HCT116 (cell line): ENCODE data around the gene CSNK1E. TPM values are rescaled to one million over a fixed set of nuclear protein-coding genes. Genes with fewer than 3 reads are reported as not detected.

ENCODE experiments used
- ATAC-seq: fragments of 200-7000 bp; cut with Tn5 transposase; 2 replicates; pipeline ENCODE4 v1.9.1; 2020; ENCODE audit warnings: mild to moderate bottlenecking, moderate library complexity
- BruUV-seq: library from RNA; stranded (reverse); fragments of 400-500 nt; replicated peaks from 2 replicates; lab custom pipeline; 2021; lab: Mats Ljungman, UMichigan
- CTCF ChIA-PET: fragments of 300-600 bp; sonication (Branson Sonifier 250); formaldehyde crosslinking; loops from one replicate; lab custom pipeline; 2021; ENCODE audit warnings: antibody characterized with exemption; lab: Charles Lee
- POLR2A ChIA-PET: fragments of 300-600, 350-600 bp; sonication (Branson Sonifier 250); formaldehyde crosslinking; loops from one replicate; lab custom pipeline; 2021; ENCODE audit warnings: antibody characterized with exemption; lab: Charles Lee
- RAD21 ChIA-PET, 2 experiments: fragments of 300-600 bp; sonication (Branson Sonifier 250); formaldehyde crosslinking; loops; one replicate each; lab custom pipeline; 2023; ENCODE audit warnings: low total read pairs in 2 of 2; ENCODE audit not compliant: uncharacterized antibody in 2 of 2, unreplicated experiment in 2 of 2, low non-redundant PET in 1 of 2; lab: Charles Lee
- DNase-seq: peaks from one replicate; pipeline ENCODE4 v3.0.0-alpha.2; 2010; ENCODE audit warnings: low read depth, low spot score
- H2AFZ ChIP-seq: fragments of 200-600 bp; shearing (Covaris generic), sonication (generic); 2 replicates; pipeline ENCODE4 v1.6.1; 2017; ENCODE audit warnings: low read depth, mixed run types, mixed read lengths, antibody characterized with exemption, low read length; ENCODE audit not compliant: poor library complexity, severe bottlenecking
- H3K27ac ChIP-seq: 2 replicates; pipeline ENCODE4 v1.5.1; 2012; ENCODE audit warnings: low read depth, low read length
- H3K27me3 ChIP-seq: fragments of 200-600 bp; sonication (generic); 2 replicates; pipeline ENCODE4 v1.6.1; 2016; ENCODE audit warnings: mixed run types, low read length, mixed read lengths; ENCODE audit not compliant: insufficient read depth
- H3K36me3 ChIP-seq, 2 experiments: fragments of 200-500 bp in 1 of 2; fragments of 200-600 bp in 1 of 2; sonication (Bioruptor generic) in 1 of 2; sonication (generic) in 1 of 2; 2 replicates each; pipeline versions ENCODE4 v1.5.1 to v1.6.1; 2014 to 2016; ENCODE audit warnings: low read length in 2 of 2, inconsistent platforms in 1 of 2, mixed read lengths in 1 of 2, mixed run types in 1 of 2; ENCODE audit not compliant: insufficient read depth in 2 of 2, control insufficient read depth in 1 of 2
- H3K4me1 ChIP-seq, 2 experiments: fragments of 200-600 bp in 1 of 2; sonication (generic) in 1 of 2; 2 replicates each; pipeline versions ENCODE4 v1.5.1 to v1.6.1; 2012 to 2017; ENCODE audit warnings: low read length in 2 of 2, inconsistent platforms in 1 of 2, mild to moderate bottlenecking in 1 of 2, mixed read lengths in 1 of 2, mixed run types in 1 of 2, moderate library complexity in 1 of 2; ENCODE audit not compliant: insufficient read depth in 2 of 2, control insufficient read depth in 1 of 2
- H3K4me2 ChIP-seq: fragments of 200-600 bp; sonication (generic); 2 replicates; pipeline ENCODE4 v1.6.1; 2017; ENCODE audit warnings: mixed run types, low read length, mixed read lengths
- H3K4me3 ChIP-seq, 2 experiments: fragments of 200-600 bp in 1 of 2; sonication (generic) in 1 of 2; replicated peaks in 1 of 2; 2 replicates each; pipeline ENCODE4 v1.5.1; 2011 to 2016; ENCODE audit warnings: low read length in 2 of 2, control low read depth in 1 of 2, low read depth in 1 of 2, mild to moderate bottlenecking in 1 of 2, mixed read lengths in 1 of 2, mixed run types in 1 of 2
- H3K79me2 ChIP-seq: fragments of 200-600 bp; sonication (generic); 2 replicates; pipeline ENCODE4 v1.6.1; 2017; ENCODE audit warnings: mild to moderate bottlenecking, mixed run types, low read length, moderate library complexity, mixed read lengths; ENCODE audit not compliant: insufficient read depth
- H3K9ac ChIP-seq: fragments of 200-600 bp; sonication (generic); 2 replicates; pipeline ENCODE4 v1.6.1; 2016; ENCODE audit warnings: low read length, mixed read lengths
- H3K9me2 ChIP-seq: fragments of 200-600 bp; sonication (generic), shearing (Covaris generic); 2 replicates; pipeline ENCODE4 v1.6.1; 2017; ENCODE audit warnings: mixed run types, mild to moderate bottlenecking, moderate library complexity; ENCODE audit not compliant: insufficient read depth
- H3K9me3 ChIP-seq, 2 experiments: fragments of 200-500 bp in 1 of 2; fragments of 200-600 bp in 1 of 2; sonication (Bioruptor generic) in 1 of 2; sonication (generic) in 1 of 2; 2 replicates each; pipeline ENCODE4 v1.6.1; 2014 to 2017; ENCODE audit warnings: low read length in 2 of 2, mixed read lengths in 2 of 2, inconsistent platforms in 1 of 2, low read depth in 1 of 2, mild to moderate bottlenecking in 1 of 2, mixed run types in 1 of 2, moderate library complexity in 1 of 2; ENCODE audit not compliant: control insufficient read depth in 1 of 2, insufficient read depth in 1 of 2
- H4K20me1 ChIP-seq: fragments of 200-600 bp; sonication (generic), shearing (Covaris generic); 2 replicates; pipeline ENCODE4 v1.6.1; 2017; ENCODE audit warnings: mixed run types, mild to moderate bottlenecking, moderate library complexity; ENCODE audit not compliant: insufficient read depth
- CBX3 ChIP-seq: IDR thresholded peaks from 2 replicates; pipeline ENCODE4 v1.6.1; 2012; ENCODE audit warnings: low read depth
- CEBPB ChIP-seq: IDR thresholded peaks from 2 replicates; pipeline ENCODE4 v1.6.1; 2012; ENCODE audit warnings: low read depth
- EZH2 ChIP-seq: fragments of 200-600 bp; sonication (generic); IDR thresholded peaks from 2 replicates; pipeline ENCODE4 v1.6.1; 2017; ENCODE audit warnings: antibody characterized with exemption, mixed run types
- EZH2phosphoT487 ChIP-seq: fragments of 200-600 bp; IDR thresholded peaks from 2 replicates; pipeline ENCODE4 v1.6.1; 2018; ENCODE audit warnings: antibody characterized with exemption, borderline replicate concordance
- FOSL1 ChIP-seq: IDR thresholded peaks from 2 replicates; pipeline ENCODE4 v1.6.1; 2012; ENCODE audit warnings: low read depth
- JUND ChIP-seq: IDR thresholded peaks from 2 replicates; pipeline ENCODE4 v1.6.1; 2012
- MAX ChIP-seq: IDR thresholded peaks from 2 replicates; pipeline ENCODE4 v1.6.1; 2012
- POLR2A ChIP-seq: IDR thresholded peaks from 2 replicates; pipeline ENCODE4 v1.7.0; 2011; ENCODE audit warnings: borderline replicate concordance; ENCODE audit not compliant: insufficient read depth, insufficient read length; ENCODE audit errors: extremely low read depth
- POLR2AphosphoS5 ChIP-seq: IDR thresholded peaks from 2 replicates; pipeline ENCODE4 v1.6.1; 2011; ENCODE audit warnings: mild to moderate bottlenecking, low read depth, low read length, moderate library complexity
- RAD21 ChIP-seq: IDR thresholded peaks from 2 replicates; pipeline ENCODE4 v1.6.1; 2012; ENCODE audit warnings: low read depth, mild to moderate bottlenecking
- SIN3A ChIP-seq: IDR thresholded peaks from 2 replicates; pipeline ENCODE4 v1.6.1; 2012; ENCODE audit warnings: low read depth
- SRF ChIP-seq: IDR thresholded peaks from 2 replicates; pipeline ENCODE4 v1.6.1; 2012; ENCODE audit warnings: low read depth
- TCF7L2 ChIP-seq: IDR thresholded peaks from 2 replicates; pipeline ENCODE4 v1.7.0; 2011; ENCODE audit warnings: borderline replicate concordance, inconsistent platforms; ENCODE audit not compliant: insufficient read depth, insufficient read length; ENCODE audit errors: extremely low read depth
- ZFX ChIP-seq: fragments of 450-650 bp; IDR thresholded peaks from 2 replicates; pipeline ENCODE4 v1.6.1; 2017
- intact Hi-C: fragments of 100-400 bp; cut with micrococcal nuclease; formaldehyde crosslinking; loops from 2 replicates; pipeline ENCODE4 v1.10.0; 2022
- total RNA-seq: library from RNA; stranded (reverse); gene quantifications from one replicate; pipeline ENCODE4 v1.2.1, GENCODE V29; 2021; ENCODE audit not compliant: unreplicated experiment
- TF ChIP-seq, protein P1 (sequence below): IDR thresholded peaks from 2 replicates; pipeline ENCODE4 v1.6.1; 2011; ENCODE audit warnings: mild to moderate bottlenecking, low read length, moderate library complexity; ENCODE audit not compliant: insufficient replicate concordance; ENCODE audit errors: extremely low read depth
- TF ChIP-seq, protein P2 (sequence below): IDR thresholded peaks from 2 replicates; pipeline ENCODE4 v1.6.1; 2012

CSNK1E gene
- total RNA-seq, 1 experiment from 2014 or later = 190 TPM

DNA sequence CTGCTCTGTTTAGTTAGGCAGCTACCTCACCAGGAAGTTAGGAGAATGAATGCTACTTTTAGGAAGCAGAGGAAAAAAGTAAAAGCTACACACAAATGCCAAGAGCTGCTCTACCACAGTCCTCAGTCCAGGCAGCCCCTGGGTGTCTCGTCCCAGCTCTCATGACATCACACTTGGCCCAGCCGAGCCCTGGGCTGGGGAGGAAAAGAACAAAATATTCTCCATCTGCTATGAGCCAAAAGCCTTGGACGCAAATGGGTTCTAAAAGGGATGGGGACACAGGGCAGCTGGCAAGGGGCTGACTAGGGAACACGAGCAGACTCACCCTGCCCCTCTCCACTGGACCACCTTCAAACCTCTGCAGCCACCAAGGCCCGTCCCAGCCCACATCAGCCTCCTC is 70.5 kb downstream of the CSNK1E start:
- H3K79me2 ChIP-seq = peaks cover 22% of the 10 kb centered on the region
- no peaks in the 10 kb centered on the region for H3K27me3 ChIP-seq
- H3K4me1 ChIP-seq = 0 out of 4 replicates have a peak, but pooled peaks cover 0 to 1% of the 10 kb centered on the region in 2 experiments
- H4K20me1 ChIP-seq = no peaks in the 10 kb centered on the region
- intact Hi-C loops = no loop called here
- no peaks in the 10 kb centered on the region for H3K9me2 ChIP-seq
- TF ChIP-seq TCF7L2 (no peak), CEBPB (no peak), SIN3A (no peak), FOSL1 (no peak), POLR2A (no peak), CBX3 (no peak), POLR2AphosphoS5 (no peak), SRF (no peak), EZH2phosphoT487 (no peak), RAD21 (no peak), MAX (no peak), JUND (no peak), ZFX (no peak), EZH2 (no peak)
- TF ChIP-seq, protein P1, sequence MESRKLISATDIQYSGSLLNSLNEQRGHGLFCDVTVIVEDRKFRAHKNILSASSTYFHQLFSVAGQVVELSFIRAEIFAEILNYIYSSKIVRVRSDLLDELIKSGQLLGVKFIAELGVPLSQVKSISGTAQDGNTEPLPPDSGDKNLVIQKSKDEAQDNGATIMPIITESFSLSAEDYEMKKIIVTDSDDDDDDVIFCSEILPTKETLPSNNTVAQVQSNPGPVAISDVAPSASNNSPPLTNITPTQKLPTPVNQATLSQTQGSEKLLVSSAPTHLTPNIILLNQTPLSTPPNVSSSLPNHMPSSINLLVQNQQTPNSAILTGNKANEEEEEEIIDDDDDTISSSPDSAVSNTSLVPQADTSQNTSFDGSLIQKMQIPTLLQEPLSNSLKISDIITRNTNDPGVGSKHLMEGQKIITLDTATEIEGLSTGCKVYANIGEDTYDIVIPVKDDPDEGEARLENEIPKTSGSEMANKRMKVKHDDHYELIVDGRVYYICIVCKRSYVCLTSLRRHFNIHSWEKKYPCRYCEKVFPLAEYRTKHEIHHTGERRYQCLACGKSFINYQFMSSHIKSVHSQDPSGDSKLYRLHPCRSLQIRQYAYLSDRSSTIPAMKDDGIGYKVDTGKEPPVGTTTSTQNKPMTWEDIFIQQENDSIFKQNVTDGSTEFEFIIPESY = no peak
- TF ChIP-seq, protein P2, sequence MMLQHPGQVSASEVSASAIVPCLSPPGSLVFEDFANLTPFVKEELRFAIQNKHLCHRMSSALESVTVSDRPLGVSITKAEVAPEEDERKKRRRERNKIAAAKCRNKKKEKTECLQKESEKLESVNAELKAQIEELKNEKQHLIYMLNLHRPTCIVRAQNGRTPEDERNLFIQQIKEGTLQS = no peak
- RAD21 ChIA-PET = no interaction called here
- peaks cover 0 to 3% of the 10 kb centered on the region in 2 experiments; a peak in 2 of 4 replicates for H3K36me3 ChIP-seq
- H3K9ac ChIP-seq = no peak overlapping the region
- POLR2A ChIA-PET = no interaction called here
- no peak overlapping the region for H3K4me3 ChIP-seq
- CTCF ChIA-PET = no interaction called here
- H3K4me2 ChIP-seq = no peak overlapping the region
- DNase-seq = no peak
- no peak for ATAC-seq
- H3K9me3 ChIP-seq = peaks cover 0 to 6% of the 10 kb centered on the region in 2 experiments; a peak in 1 of 4 replicates
- H2AFZ ChIP-seq = no peak overlapping the region
- H3K27ac ChIP-seq = no peak overlapping the region
- no TSS peak for BruUV-seq
